GM12865 (cell line): Measurements from ENCODE around the gene TP63.
"Not testable (repeated sequence)": the region's sequence is repeated elsewhere in the genome, so short reads cannot be mapped to it uniquely, and the experiment has no call there.

Source experiments
- DNase-seq: peaks from one replicate; pipeline ENCODE4 v3.0.0; 2010; ENCODE audit warnings: low read depth
- H3K4me3 ChIP-seq: 2 replicates; pipeline ENCODE4 v1.5.1; 2011; ENCODE audit warnings: mild to moderate bottlenecking, low read depth, low read length, control low read depth
- TF ChIP-seq, protein P1 (sequence below): IDR thresholded peaks from 2 replicates; pipeline ENCODE4 v1.5.1; 2011; ENCODE audit warnings: low read length, control low read depth, low read depth, inconsistent platforms; ENCODE audit not compliant: insufficient read depth; ENCODE audit errors: missing control alignments

The TP63 gene

DNA sequence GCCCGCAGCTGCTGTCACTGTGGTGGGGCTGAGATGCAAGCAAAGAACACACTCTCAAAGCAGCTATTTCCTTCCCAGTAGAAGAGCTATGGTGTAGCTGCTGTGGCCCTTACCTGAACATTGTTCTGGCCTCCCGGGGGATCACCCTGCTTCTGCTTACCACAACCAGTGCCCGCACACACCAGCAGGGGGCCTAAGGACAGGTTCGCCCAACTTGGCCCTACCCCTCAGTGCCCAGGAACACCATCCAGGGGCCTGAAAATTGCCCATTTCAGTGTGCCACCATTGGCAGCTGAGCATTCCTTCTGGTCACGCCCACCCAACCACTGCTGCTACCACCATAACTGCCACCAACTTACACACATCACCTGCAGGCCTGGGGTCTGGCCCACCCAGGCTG, 113.0 kb downstream of the TP63 start:
- no peak overlapping the region for H3K4me3 ChIP-seq
- TF ChIP-seq, protein P1, sequence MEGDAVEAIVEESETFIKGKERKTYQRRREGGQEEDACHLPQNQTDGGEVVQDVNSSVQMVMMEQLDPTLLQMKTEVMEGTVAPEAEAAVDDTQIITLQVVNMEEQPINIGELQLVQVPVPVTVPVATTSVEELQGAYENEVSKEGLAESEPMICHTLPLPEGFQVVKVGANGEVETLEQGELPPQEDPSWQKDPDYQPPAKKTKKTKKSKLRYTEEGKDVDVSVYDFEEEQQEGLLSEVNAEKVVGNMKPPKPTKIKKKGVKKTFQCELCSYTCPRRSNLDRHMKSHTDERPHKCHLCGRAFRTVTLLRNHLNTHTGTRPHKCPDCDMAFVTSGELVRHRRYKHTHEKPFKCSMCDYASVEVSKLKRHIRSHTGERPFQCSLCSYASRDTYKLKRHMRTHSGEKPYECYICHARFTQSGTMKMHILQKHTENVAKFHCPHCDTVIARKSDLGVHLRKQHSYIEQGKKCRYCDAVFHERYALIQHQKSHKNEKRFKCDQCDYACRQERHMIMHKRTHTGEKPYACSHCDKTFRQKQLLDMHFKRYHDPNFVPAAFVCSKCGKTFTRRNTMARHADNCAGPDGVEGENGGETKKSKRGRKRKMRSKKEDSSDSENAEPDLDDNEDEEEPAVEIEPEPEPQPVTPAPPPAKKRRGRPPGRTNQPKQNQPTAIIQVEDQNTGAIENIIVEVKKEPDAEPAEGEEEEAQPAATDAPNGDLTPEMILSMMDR, result no peak
- DNase-seq, result no peak

DNA sequence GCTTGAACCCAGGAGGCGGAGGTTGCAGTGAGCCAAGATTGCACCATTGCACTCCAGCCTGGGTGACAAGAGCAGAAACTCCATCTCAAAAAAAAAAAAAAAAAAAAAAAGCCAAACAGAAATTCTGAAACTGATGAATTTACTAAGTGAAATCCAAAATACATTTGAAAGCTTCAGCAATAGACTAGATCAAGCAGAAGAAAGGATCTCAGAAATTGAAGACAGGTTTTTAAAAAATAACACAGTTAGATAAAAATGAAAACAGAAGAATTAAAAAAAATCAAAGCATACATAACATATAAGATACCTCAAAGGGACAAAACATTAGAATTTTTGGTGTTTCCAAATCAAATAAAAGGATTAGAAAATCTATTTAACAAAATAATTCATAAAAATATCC, 114.4 kb downstream of the TP63 start:
- DNase-seq, result no peak
- no peak overlapping the region for H3K4me3 ChIP-seq
- TF ChIP-seq, protein P1, result no peak

DNA sequence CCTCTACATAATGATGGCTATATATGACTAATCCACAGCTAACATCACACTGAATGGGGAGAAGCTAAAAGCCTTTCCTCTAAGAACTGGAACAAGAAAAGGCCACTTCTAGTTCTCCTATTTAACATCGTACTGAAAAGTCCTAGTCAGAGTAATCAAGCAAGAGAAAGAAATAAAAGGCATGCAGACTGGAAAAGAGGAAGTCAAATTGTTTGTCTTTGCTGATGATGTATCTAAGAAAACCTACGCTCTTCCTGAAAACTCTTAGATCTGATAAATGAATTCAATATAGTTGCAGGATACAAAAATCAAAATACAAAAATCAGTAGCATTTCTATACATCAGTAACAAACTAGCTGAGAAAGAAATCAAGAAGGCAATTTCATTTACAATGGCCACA, 116.9 kb downstream of the TP63 start:
- H3K4me3 ChIP-seq, result no peak overlapping the region
- DNase-seq, result no peak
- TF ChIP-seq, protein P1, result no peak

DNA sequence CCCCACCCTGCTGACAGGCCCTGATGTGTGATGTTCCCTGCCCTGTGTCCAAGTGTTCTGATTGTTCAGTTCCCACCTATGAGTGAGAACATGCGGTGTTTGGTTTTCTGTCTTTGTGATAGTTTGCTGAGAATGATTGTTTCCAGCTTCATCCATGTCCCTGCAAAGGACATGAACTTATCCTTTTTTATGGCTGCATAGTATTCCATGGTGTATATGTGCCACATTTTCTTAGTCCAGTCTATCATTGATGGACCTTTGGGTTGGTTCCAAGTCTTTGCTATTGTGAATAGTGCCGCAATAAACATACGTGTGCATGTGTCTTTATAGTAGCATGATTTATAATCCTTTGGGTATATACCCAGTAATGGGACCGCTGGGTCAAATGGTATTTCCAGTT, 119.8 kb downstream of the TP63 start:
- not testable (repeated sequence) for DNase-seq, H3K4me3 ChIP-seq

DNA sequence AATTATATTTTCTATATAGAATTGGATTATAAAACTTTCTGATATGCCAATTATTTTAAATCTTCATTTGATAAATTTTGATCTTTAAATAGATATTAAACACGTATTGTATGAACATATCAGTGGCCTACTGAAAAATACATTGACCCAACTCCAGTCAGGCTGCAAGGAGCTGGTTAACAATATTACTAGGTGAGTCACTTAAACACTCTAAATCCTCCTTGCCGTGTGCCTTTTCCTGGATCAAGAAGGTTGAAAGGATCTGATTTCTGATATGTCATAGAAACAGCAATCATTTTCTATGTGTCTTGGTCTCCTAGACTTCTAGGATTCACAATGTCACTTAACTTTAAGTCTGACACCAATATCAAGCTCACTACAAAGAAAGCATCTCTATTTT, 123.2 kb downstream of the TP63 start:
- DNase-seq, result no peak
- no peak overlapping the region for H3K4me3 ChIP-seq
- TF ChIP-seq, protein P1, result no peak

DNA sequence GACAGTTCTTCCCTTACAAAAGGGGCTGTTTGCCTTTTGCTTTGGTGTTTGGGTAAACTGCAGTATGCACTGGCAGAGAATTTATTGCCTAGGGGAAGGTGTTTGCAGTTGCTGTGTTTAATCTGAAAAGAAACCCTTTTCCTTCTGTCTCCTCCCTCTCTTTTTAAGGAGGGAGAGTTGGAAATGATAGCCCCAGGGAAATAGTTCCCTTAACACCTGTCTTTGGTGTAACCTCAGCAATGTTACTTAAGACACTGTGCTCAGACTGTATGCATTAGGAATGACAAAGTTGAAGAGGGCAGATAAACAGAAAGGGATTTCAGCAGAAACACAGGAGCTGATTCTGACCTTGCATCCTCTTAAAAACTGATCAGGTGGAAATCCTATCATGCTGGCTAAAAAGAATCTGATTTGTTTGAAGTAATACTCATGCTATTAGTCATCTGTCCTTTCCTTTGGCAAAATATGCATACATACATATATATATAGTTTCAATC, 125.4 kb downstream of the TP63 start:
- TF ChIP-seq, protein P1, result no peak
- H3K4me3 ChIP-seq, result no peak overlapping the region
- peak; percentile 29 for DNase-seq

DNA sequence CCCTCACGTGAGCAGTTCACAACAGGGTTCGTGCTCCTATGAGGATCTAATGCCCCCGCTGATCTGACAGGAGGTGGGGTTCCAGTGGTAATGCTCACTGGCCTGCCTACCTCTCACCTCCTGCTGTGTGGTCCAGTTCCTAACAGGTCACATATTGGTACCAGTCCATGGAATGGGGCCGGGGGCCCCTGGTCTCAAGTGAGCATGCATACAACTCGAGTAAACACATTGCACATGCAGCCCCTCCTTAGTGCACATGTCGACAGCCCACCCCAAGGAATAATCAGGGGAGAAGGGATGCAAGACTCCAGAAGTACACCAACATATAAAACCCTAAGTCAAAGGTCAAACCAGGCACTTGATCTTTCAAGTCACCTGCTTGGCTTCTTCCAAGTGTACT, 127.0 kb downstream of the TP63 start:
- DNase-seq, result no peak
- TF ChIP-seq, protein P1, result no peak
- H3K4me3 ChIP-seq, result no peak overlapping the region

DNA sequence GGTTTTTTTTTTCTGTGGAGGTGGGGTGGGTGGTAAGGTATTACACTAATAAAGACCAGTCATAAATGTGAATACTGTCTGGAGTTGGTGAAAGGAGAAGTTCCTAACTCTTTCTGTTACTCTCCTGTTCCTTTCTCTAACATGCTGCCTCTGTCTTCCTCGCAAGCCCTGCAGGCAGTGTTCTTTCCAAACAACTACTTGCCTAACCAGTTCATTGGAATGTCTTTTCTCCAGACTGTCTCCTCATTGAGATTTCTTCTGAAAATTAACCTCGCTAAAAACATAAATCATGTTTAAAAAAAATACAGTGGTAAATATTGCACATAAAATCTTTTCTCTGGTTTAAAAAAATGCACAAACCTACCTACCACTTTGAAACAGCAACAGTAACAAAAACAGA, 135.2 kb downstream of the TP63 start:
- no peak overlapping the region for H3K4me3 ChIP-seq
- TF ChIP-seq, protein P1, result no peak
- no peak for DNase-seq
